ENCODE results near the gene POLH. TPM values are rescaled to one million over a fixed set of nuclear protein-coding genes. Genes with fewer than 3 reads are reported as not detected.

Gene POLH
- total RNA-seq, 1 experiment from 2014 or later, result 16.9 TPM

GRCh38 chr6:43593938-43594337, 18.0 kb downstream of the POLH start:
- in situ Hi-C loops (cut with HindIII; ENCODE audit: low sequenced_read_pairs), result no loop called here
- no peak for DNase-seq (ENCODE audit: low spot score)

GRCh38 chr6:43600595-43600994, 24.6 kb downstream of the POLH start:
- in situ Hi-C loops (cut with HindIII; ENCODE audit: low sequenced_read_pairs), result no loop called here
- DNase-seq (ENCODE audit: low spot score), result no peak

DNA sequence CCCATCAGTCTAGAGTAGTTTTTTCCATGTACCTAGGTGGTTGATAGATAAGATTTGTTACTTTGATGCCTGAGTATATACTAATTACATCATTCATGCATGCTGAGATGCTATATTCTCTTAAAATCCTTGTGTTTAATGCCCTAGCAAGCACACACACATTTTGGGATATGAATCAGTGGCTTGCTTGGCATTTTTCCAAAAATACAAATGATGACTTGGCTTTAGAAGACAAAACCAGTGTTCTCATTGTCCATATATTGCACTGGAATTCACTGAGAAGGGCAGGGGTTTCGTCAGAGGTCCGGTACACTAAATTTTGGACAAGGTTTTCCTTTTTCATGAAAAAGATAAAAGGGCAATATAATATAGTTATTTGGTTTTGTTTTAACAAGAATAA, 28.2 kb downstream of the POLH start:
- DNase-seq (ENCODE audit: low spot score), result no peak
- in situ Hi-C loops (cut with HindIII; ENCODE audit: low sequenced_read_pairs), result no loop called here

DNA sequence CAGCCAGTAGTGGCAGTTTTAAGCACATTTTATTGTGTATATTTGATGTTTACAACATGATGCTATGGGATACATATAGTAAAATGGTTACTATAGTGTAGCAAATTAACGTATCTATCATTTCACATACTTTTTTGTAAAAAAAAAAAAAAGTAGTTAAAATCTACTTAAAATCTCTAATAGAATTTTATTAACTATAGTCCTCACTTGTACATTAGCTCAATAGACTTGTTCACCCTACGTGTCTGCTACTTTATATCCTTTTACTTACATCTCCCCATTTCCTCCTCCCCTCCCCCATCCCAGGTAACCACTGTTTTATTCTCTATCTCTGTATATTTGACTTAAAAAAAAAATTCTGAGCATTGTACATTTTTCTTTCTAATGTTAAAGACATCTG, 30.0 kb downstream of the POLH start:
- DNase-seq (ENCODE audit: low spot score), result no peak
- in situ Hi-C loops (cut with HindIII; ENCODE audit: low sequenced_read_pairs), result no loop called here

GRCh38 chr6:43608310-43608763, 32.4 kb downstream of the POLH start:
- in situ Hi-C loops (cut with HindIII; ENCODE audit: low sequenced_read_pairs), result no loop called here
- peak; percentile 84 for DNase-seq (ENCODE audit: low spot score)

- in situ Hi-C loops (cut with HindIII; ENCODE audit: low sequenced_read_pairs), result no loop called here
Measured at GRCh38 chr6:43608807-43609206, 32.8 kb downstream of the POLH start.

GRCh38 chr6:43609402-43609801, 33.4 kb downstream of the POLH start:
- no peak for DNase-seq (ENCODE audit: low spot score)
- in situ Hi-C loops (cut with HindIII; ENCODE audit: low sequenced_read_pairs), result no loop called here

More at GRCh38 chr6:43608807-43609206, 32.8 kb downstream of the POLH start:
- DNase-seq (ENCODE audit: low spot score), result no peak

- DNase-seq (ENCODE audit: low spot score), result no peak
- in situ Hi-C loops (cut with HindIII; ENCODE audit: low sequenced_read_pairs), result no loop called here
Measured at GRCh38 chr6:43610431-43610830, 34.4 kb downstream of the POLH start.

GRCh38 chr6:43613721-43614395, 37.9 kb downstream of the POLH start:
- in situ Hi-C loops (cut with HindIII; ENCODE audit: low sequenced_read_pairs), result no loop called here
- DNase-seq (ENCODE audit: low spot score), result no peak

- DNase-seq (ENCODE audit: low spot score), result no peak
- in situ Hi-C loops (cut with HindIII; ENCODE audit: low sequenced_read_pairs), result no loop called here
Measured at GRCh38 chr6:43614396-43614730, 38.4 kb downstream of the POLH start.

- DNase-seq (ENCODE audit: low spot score), result no peak
- in situ Hi-C loops (cut with HindIII; ENCODE audit: low sequenced_read_pairs), result no loop called here
Measured at GRCh38 chr6:43616725-43617472, 40.9 kb downstream of the POLH start.

GRCh38 chr6:43621078-43621835, 45.3 kb downstream of the POLH start:
- DNase-seq (ENCODE audit: low spot score), result no peak
- in situ Hi-C loops (cut with HindIII; ENCODE audit: low sequenced_read_pairs), result no loop called here

DNA sequence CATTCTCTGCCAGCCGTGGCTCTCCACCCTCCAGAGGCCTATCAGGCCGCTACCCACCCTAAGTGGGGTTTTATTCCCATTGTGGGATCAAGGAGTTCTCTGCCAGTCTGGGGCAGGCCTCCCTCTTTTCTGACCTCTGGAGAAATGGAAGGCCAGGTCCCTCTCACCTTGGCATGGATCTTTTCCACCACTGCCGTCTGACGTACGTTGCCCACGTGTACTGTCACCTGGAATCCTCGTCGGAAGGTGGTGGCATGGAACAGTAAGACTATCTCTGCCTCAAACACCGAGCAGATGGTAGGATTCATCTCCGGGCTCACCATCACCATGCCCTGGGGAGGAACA, 45.8 kb downstream of the POLH start:
- in situ Hi-C loops (cut with HindIII; ENCODE audit: low sequenced_read_pairs), result no loop called here
- no peak for DNase-seq (ENCODE audit: low spot score)

DNA sequence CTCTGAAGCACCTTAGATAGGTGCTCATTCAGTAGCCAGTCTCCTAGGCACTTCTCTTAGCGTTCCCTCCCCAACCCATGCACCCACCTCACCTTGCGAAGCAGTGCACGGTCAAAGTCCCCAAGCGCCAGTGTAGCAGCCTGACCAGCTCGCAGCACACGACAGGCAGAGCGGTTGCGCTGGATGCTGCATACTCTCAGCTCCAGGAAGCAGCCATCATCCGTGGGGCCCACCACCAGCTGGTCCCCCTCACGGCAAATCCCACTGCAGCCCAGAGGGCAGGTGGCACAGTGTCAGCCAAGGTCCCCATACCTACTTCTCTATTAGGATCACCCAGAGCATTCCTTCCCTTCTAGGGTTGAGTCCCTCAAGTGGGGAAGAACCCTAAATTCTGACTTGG, 46.6 kb downstream of the POLH start:
- in situ Hi-C loops (cut with HindIII; ENCODE audit: low sequenced_read_pairs), result no loop called here
- DNase-seq (ENCODE audit: low spot score), result no peak

GRCh38 chr6:43623880-43624785, 48.1 kb downstream of the POLH start:
- in situ Hi-C loops (cut with HindIII; ENCODE audit: low sequenced_read_pairs), result no loop called here

DNA sequence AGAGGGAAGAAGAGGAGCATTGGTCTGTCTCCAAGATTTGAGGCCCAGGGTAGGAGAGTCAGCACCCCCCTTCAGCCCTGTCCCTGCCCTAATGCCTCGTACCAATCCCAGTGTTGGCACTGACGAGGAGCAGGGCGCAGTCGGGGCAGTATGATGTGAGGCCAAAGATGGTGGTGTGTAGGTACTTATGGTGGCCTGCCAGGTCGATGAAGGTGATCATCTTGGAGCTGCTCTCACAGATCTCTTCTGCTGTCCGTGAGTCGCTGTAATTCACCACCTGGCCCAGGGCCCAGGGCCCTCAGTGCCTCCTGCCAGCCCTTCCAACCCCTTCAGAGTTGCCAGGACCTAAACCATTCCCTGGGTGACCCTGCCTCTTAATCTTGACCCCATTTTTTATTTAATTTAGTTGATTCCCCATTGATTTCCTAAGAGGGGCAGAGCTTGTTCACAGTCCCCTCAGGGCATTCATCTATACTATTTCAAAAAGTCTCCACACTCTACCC, 48.9 kb downstream of the POLH start:
- DNase-seq (ENCODE audit: low spot score), result no peak
- in situ Hi-C loops (cut with HindIII; ENCODE audit: low sequenced_read_pairs), result no loop called here

More at GRCh38 chr6:43623880-43624785, 48.1 kb downstream of the POLH start:
- DNase-seq (ENCODE audit: low spot score), result no peak

- in situ Hi-C loops (cut with HindIII; ENCODE audit: low sequenced_read_pairs), result no loop called here
- DNase-seq (ENCODE audit: low spot score), result no peak
Measured at GRCh38 chr6:43625393-43625992, 49.5 kb downstream of the POLH start.

DNA sequence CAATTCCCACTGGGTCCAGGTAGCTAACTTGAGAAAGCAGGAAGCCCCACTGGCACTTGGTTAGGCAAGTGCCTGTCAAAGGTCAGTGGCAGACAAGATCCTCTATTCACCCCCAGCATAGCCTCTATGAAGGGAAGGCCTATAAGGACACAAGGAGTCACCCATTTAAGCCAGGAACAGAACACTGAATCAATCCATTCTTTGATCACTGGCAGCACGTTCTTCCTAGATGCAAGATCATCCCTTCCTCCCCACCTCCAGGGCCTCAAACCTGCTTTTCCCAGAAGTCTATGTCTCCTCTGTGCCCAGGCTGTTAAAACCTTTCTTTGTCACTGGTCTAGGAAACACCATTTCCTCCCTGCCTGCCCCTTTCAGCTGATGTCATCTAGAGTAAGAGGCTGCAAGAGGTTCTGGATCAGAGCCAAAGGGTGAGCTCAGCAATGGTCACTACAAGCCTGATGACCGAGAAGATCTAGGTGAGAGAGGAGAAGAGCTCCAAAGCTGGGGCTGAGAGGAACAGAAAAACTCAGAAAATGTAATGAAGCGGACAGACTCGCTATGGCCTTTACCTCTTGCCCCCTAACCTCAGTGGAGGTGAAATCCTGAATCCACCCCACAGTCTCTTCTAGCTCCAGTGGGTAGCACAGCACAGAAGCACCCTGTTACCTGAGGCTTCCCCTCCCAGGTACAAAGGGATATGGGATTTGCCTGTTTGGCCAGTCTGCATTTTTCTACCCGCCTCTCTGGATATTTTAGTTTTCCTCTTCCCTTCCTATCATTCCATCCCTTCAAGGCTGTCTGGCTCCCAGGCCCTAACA, 51.2 kb downstream of the POLH start:
- in situ Hi-C loops (cut with HindIII; ENCODE audit: low sequenced_read_pairs), result no loop called here
- DNase-seq (ENCODE audit: low spot score), result peak; percentile 75

Measured in G401 (cell line).